Gastrocnemius medialis (tissue), 4 donors: Measurements from ENCODE around the gene CDH18. TPM values are rescaled to one million over a fixed set of nuclear protein-coding genes. Genes with fewer than 3 reads are reported as not detected.

ENCODE experiments used
- ATAC-seq, 2 donors: fragments of 150-250 bp; one replicate each; pipeline ENCODE4 v1.9.1; 2016
- DNase-seq, 2 donors: peaks; one replicate each; pipeline ENCODE4 v3.0.0-alpha.2; 2019
- H3K27ac ChIP-seq, 4 donors: fragments of 200-600 bp; sonication (generic); 1 replicate in 1 of 4; 2 replicates in 3 of 4; pipeline ENCODE4 v1.5.1; 2016 to 2018; ENCODE audit warnings: mild to moderate bottlenecking in 2 of 4, moderate library complexity in 1 of 4
- H3K27me3 ChIP-seq, 3 donors: fragments of 200-600 bp; sonication (generic) in 2 of 3; 1 replicate in 1 of 3; 2 replicates in 2 of 3; pipeline versions ENCODE4 v1.5.1 to v1.6.0; 2016 to 2019; ENCODE audit warnings: mild to moderate bottlenecking in 1 of 3, moderate library complexity in 1 of 3
- H3K36me3 ChIP-seq, 2 donors: fragments of 200-600 bp; sonication (generic) in 1 of 2; one replicate each; pipeline ENCODE4 v1.5.1; 2017 to 2018
- H3K4me1 ChIP-seq, 2 donors: fragments of 200-600 bp; sonication (generic) in 1 of 2; one replicate each; pipeline ENCODE4 v1.5.1; 2016 to 2017; ENCODE audit warnings: mild to moderate bottlenecking in 2 of 2
- H3K4me3 ChIP-seq, 4 donors: fragments of 200-600 bp; sonication (generic) in 3 of 4; 1 replicate in 1 of 4; 2 replicates in 3 of 4; pipeline ENCODE4 v1.5.1; 2016 to 2019; ENCODE audit warnings: mild to moderate bottlenecking in 2 of 4
- H3K9me3 ChIP-seq, 3 donors: fragments of 200-600 bp; sonication (generic) in 2 of 3; 1 replicate in 1 of 3; 2 replicates in 2 of 3; pipeline ENCODE4 v1.5.1; 2016 to 2019
- POLR2A ChIP-seq, 2 donors: fragments of 450-650 bp; IDR thresholded peaks; one replicate each; pipeline ENCODE4 v1.6.1; 2017; ENCODE audit warnings: antibody characterized with exemption in 2 of 2, mild to moderate bottlenecking in 2 of 2, moderate library complexity in 2 of 2
- in situ Hi-C, 4 donors: fragments of 200-750 bp; cut with MboI; loops; one replicate each; pipeline versions ENCODE4 v1.15.0 to v1.8.0; 2017; ENCODE audit warnings: low sequenced_read_pairs in 4 of 4
- intact Hi-C: fragments of 100-400 bp; cut with DNase I; formaldehyde crosslinking; loops from one replicate; pipeline ENCODE4 v1.15.1; 2023; ENCODE audit warnings: low total_unique reads
- total RNA-seq, 4 donors: library from RNA; depleted of rRNA; stranded (reverse); fragments of >200 nt; gene quantifications; one replicate each; pipeline versions ENCODE4 v1.1.0 to v1.2.3, GENCODE V29; 2016
- TF ChIP-seq, protein P1 (sequence below), 5 experiments: fragments of 450-650 bp in 3 of 5; fragments of 200-600 bp in 2 of 5; sonication (generic) in 2 of 5; IDR thresholded peaks in 4 of 5; conservative IDR thresholded peaks in 1 of 5; 1 replicate in 4 of 5; 2 replicates in 1 of 5; pipeline ENCODE4 v1.5.1; 2016 to 2019; ENCODE audit warnings: antibody characterized with exemption in 5 of 5, mild to moderate bottlenecking in 3 of 5, moderate library complexity in 3 of 5

CDH18 gene
- total RNA-seq, 4 donors from 2014 or later, result not detected

DNA sequence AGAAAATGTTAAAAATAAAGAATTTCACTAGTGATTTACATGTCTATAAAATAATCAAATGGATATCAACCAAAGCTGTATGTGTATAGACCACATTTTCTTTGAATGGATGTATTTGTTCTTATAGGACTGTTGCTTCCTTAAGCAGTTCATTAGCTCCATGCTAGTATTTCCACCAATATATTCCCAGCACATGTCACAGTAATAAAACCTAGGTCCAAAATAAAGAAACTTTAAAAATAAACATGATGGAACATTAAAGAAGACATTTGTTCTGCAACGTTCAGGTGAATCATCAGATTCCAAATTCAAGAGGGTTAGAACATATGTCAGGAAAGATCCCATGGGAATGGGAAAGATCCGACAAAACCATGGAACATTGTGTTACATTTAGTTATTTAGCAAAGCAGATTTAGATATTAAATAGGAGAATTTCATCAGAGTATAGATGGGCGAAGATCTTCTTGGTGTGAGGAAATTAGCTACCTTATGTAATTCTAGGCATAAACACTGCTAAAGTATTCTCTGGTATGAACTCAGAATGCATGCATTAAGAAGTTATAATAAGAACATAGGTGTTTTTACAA, 490.7 kb downstream of the CDH18 start:
- no peaks in the 10 kb centered on the region for H3K4me1 ChIP-seq
- TF ChIP-seq, protein P1, sequence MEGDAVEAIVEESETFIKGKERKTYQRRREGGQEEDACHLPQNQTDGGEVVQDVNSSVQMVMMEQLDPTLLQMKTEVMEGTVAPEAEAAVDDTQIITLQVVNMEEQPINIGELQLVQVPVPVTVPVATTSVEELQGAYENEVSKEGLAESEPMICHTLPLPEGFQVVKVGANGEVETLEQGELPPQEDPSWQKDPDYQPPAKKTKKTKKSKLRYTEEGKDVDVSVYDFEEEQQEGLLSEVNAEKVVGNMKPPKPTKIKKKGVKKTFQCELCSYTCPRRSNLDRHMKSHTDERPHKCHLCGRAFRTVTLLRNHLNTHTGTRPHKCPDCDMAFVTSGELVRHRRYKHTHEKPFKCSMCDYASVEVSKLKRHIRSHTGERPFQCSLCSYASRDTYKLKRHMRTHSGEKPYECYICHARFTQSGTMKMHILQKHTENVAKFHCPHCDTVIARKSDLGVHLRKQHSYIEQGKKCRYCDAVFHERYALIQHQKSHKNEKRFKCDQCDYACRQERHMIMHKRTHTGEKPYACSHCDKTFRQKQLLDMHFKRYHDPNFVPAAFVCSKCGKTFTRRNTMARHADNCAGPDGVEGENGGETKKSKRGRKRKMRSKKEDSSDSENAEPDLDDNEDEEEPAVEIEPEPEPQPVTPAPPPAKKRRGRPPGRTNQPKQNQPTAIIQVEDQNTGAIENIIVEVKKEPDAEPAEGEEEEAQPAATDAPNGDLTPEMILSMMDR (IDR thresholded peaks at IDR 0.05 in 4 of 5, conservative IDR thresholded peaks at IDR 0.05 in 1 of 5), result no peak
- TF ChIP-seq POLR2A (IDR thresholded peaks at IDR 0.05), result no peak
- no peaks in the 10 kb centered on the region for H3K9me3 ChIP-seq
- H3K27ac ChIP-seq, result no peak overlapping the region
- DNase-seq (no peak), ATAC-seq (no peak)
- no peaks in the 10 kb centered on the region for H3K27me3 ChIP-seq
- in situ Hi-C loops, result no loop called here
- H3K36me3 ChIP-seq, result no peaks in the 10 kb centered on the region
- intact Hi-C loops, result no loop called here
- no peak overlapping the region for H3K4me3 ChIP-seq

DNA sequence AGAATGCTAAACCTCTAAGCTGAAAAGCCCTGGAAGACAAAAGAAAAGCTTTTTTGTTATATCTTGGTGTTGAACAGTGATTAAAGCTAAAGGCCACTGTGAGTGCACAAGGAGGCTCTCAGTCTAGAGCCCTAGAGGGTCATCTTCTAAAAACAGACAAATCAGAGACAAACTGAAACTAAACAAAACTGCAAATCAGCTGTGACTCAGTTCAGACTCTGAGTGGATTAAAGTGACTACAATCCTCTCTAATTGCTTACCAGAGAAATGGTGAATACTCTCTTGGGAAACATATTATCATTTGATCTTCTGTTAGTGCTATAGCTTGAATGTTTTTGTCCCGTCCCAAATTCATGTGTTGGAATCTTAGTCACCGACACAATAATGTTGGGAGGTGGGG, 491.9 kb downstream of the CDH18 start:
- no peaks in the 10 kb centered on the region for H3K4me1 ChIP-seq
- intact Hi-C loops, result no loop called here
- no peaks in the 10 kb centered on the region for H3K36me3 ChIP-seq
- H3K4me3 ChIP-seq, result no peak overlapping the region
- DNase-seq, result no peak
- H3K27me3 ChIP-seq, result no peaks in the 10 kb centered on the region
- no peaks in the 10 kb centered on the region for H3K9me3 ChIP-seq
- H3K27ac ChIP-seq, result no peak overlapping the region
- no peak for ATAC-seq
- no peak for TF ChIP-seq POLR2A (IDR thresholded peaks at IDR 0.05)
- TF ChIP-seq, protein P1 (IDR thresholded peaks at IDR 0.05 in 4 of 5, conservative IDR thresholded peaks at IDR 0.05 in 1 of 5), result no peak
- in situ Hi-C loops, result no loop called here

DNA sequence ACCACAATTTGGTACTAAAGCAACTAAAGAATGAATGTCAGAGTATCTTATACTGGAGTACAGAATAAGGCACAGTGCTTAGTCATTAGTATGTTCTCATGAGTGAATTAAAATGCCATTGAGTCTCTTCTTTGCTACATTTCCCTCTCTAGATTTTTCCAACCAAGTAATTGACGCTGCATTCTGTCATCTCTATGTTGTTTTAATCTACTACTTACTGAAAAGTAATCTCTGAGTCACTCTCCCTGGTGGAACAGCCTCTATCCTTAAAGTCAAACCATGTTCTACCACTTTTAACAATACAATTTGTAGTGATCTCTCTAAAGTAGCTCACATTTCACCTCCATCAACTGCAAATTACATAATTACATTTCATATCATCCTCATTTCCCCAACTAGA, 495.1 kb downstream of the CDH18 start:
- no peaks in the 10 kb centered on the region for H3K27me3 ChIP-seq
- no peak overlapping the region for H3K27ac ChIP-seq
- in situ Hi-C loops (no loop called here), intact Hi-C loops (no loop called here)
- no peaks in the 10 kb centered on the region for H3K36me3 ChIP-seq
- H3K9me3 ChIP-seq, result no peaks in the 10 kb centered on the region
- H3K4me1 ChIP-seq, result no peaks in the 10 kb centered on the region
- no peak overlapping the region for H3K4me3 ChIP-seq
- DNase-seq, result no peak
- ATAC-seq, result no peak
- TF ChIP-seq, protein P1 (IDR thresholded peaks at IDR 0.05 in 4 of 5, conservative IDR thresholded peaks at IDR 0.05 in 1 of 5), result no peak
- TF ChIP-seq POLR2A (IDR thresholded peaks at IDR 0.05), result no peak

DNA sequence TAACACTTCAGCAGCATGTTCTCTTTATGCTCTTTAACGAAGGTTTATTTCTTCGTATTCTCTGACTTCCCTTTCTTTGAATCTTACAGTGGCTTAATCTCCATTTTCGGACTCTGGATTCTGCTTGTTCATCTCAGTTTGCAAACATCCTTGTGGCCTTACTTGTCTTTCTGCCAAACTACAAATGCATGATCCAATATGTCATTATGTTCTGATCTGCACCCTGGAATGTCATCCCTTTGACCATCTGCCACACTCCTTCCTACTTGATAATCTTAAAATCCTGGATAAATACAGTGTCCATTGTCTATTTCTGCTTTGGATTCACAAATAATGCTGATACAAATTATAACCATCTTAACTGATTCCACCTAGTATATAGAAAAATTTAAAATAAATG, 499.2 kb downstream of the CDH18 start:
- H3K4me3 ChIP-seq, result no peak overlapping the region
- intact Hi-C loops, result no loop called here
- no peak for TF ChIP-seq POLR2A (IDR thresholded peaks at IDR 0.05)
- TF ChIP-seq, protein P1 (IDR thresholded peaks at IDR 0.05 in 4 of 5, conservative IDR thresholded peaks at IDR 0.05 in 1 of 5), result no peak
- no peak for DNase-seq
- H3K27me3 ChIP-seq, result no peaks in the 10 kb centered on the region
- no peak for ATAC-seq
- no peaks in the 10 kb centered on the region for H3K9me3 ChIP-seq
- H3K36me3 ChIP-seq, result no peaks in the 10 kb centered on the region
- H3K4me1 ChIP-seq, result no peaks in the 10 kb centered on the region
- in situ Hi-C loops, result no loop called here
- H3K27ac ChIP-seq, result no peak overlapping the region

DNA sequence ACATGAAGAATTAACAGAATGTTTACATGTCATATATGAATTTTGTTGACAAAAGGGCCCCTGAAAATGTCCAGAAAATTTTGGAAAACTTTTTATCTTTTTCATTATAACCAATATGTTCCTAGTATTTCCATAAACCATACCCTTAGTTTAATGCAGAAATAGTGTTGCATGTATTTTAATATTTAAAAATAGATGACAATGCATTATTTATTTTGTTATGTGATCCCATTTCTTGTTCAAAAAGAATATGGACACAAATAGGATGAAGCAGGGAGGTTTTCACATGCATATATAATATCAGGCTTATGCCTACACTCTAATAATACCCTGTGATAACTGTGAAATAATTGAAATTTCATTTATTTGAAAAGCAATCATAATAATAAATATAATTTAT, 500.5 kb downstream of the CDH18 start:
- Histone ChIP-seq H3K27ac (no peak overlapping the region), H3K27me3 (no peaks in the 10 kb centered on the region), H3K4me1 (no peaks in the 10 kb centered on the region), H3K9me3 (no peaks in the 10 kb centered on the region), H3K4me3 (no peak overlapping the region), H3K36me3 (no peaks in the 10 kb centered on the region)
- in situ Hi-C loops, result no loop called here
- DNase-seq (no peak), ATAC-seq (no peak)
- intact Hi-C loops, result no loop called here
- TF ChIP-seq POLR2A (IDR thresholded peaks at IDR 0.05), result no peak
- TF ChIP-seq, protein P1 (IDR thresholded peaks at IDR 0.05 in 4 of 5, conservative IDR thresholded peaks at IDR 0.05 in 1 of 5), result no peak
